Gastrocnemius medialis (tissue), 4 donors: ENCODE measurements around the gene PMEPA1. TPM values are rescaled to one million over a fixed set of nuclear protein-coding genes. Genes with fewer than 3 reads are reported as not detected.

ENCODE experiments used
- ATAC-seq, 2 donors: fragments of 150-250 bp; one replicate each; pipeline ENCODE4 v1.9.1; 2016
- DNase-seq, 2 donors: peaks; one replicate each; pipeline ENCODE4 v3.0.0-alpha.2; 2019
- H3K27ac ChIP-seq, 4 donors: fragments of 200-600 bp; sonication (generic); 1 replicate in 1 of 4; 2 replicates in 3 of 4; pipeline ENCODE4 v1.5.1; 2016 to 2018; ENCODE audit warnings: mild to moderate bottlenecking in 2 of 4, moderate library complexity in 1 of 4
- H3K27me3 ChIP-seq, 3 donors: fragments of 200-600 bp; sonication (generic) in 2 of 3; 1 replicate in 1 of 3; 2 replicates in 2 of 3; pipeline versions ENCODE4 v1.5.1 to v1.6.0; 2016 to 2019; ENCODE audit warnings: mild to moderate bottlenecking in 1 of 3, moderate library complexity in 1 of 3
- H3K36me3 ChIP-seq, 2 donors: fragments of 200-600 bp; sonication (generic) in 1 of 2; one replicate each; pipeline ENCODE4 v1.5.1; 2017 to 2018
- H3K4me1 ChIP-seq, 2 donors: fragments of 200-600 bp; sonication (generic) in 1 of 2; one replicate each; pipeline ENCODE4 v1.5.1; 2016 to 2017; ENCODE audit warnings: mild to moderate bottlenecking in 2 of 2
- H3K4me3 ChIP-seq, 4 donors: fragments of 200-600 bp; sonication (generic) in 3 of 4; 1 replicate in 1 of 4; 2 replicates in 3 of 4; pipeline ENCODE4 v1.5.1; 2016 to 2019; ENCODE audit warnings: mild to moderate bottlenecking in 2 of 4
- H3K9me3 ChIP-seq, 3 donors: fragments of 200-600 bp; sonication (generic) in 2 of 3; 1 replicate in 1 of 3; 2 replicates in 2 of 3; pipeline ENCODE4 v1.5.1; 2016 to 2019
- POLR2A ChIP-seq, 2 donors: fragments of 450-650 bp; IDR thresholded peaks; one replicate each; pipeline ENCODE4 v1.6.1; 2017; ENCODE audit warnings: antibody characterized with exemption in 2 of 2, mild to moderate bottlenecking in 2 of 2, moderate library complexity in 2 of 2
- in situ Hi-C, 4 donors: fragments of 200-750 bp; cut with MboI; loops; one replicate each; pipeline versions ENCODE4 v1.15.0 to v1.8.0; 2017; ENCODE audit warnings: low sequenced_read_pairs in 4 of 4
- intact Hi-C: fragments of 100-400 bp; cut with DNase I; formaldehyde crosslinking; loops from one replicate; pipeline ENCODE4 v1.15.1; 2023; ENCODE audit warnings: low total_unique reads
- total RNA-seq, 4 donors: library from RNA; depleted of rRNA; stranded (reverse); fragments of >200 nt; gene quantifications; one replicate each; pipeline versions ENCODE4 v1.1.0 to v1.2.3, GENCODE V29; 2016
- TF ChIP-seq, protein P1 (sequence below), 5 experiments: fragments of 450-650 bp in 3 of 5; fragments of 200-600 bp in 2 of 5; sonication (generic) in 2 of 5; IDR thresholded peaks in 4 of 5; conservative IDR thresholded peaks in 1 of 5; 1 replicate in 4 of 5; 2 replicates in 1 of 5; pipeline ENCODE4 v1.5.1; 2016 to 2019; ENCODE audit warnings: antibody characterized with exemption in 5 of 5, mild to moderate bottlenecking in 3 of 5, moderate library complexity in 3 of 5

Gene PMEPA1
- total RNA-seq, 4 donors from 2014 or later: 1.5 to 8.1 (median 5.8) TPM

DNA sequence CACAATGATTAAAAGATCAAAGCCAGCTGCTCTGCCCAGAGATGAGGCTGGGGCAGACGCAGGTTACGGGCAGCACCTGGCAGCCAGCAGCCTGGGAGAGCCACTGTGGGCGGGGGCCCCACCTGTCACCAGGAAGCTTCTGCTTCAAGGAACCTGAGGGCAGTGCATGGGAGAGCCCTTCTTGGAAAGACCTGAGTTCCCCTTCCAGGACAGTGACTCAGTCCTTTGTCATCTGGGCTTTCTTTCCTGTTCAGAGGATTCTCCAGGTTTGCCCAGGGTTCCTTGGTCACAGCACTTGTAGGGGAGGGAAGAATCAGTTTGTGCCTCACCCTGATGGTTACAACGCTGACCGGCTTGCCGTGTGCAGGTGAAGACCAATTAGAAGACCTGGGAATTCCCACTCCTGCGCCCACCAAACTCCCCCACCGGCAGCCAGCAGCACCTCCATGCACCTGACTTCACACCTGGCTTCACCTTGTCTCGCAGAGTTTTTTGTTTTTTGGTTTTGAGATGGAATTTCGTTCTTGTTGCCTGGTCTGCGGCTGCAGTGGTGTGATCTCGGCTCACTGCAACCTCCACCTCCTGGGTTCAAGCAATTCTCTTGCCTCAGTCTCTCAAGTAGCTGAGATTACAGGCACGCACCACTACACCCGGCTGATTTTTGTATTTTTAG, 91.6 kb downstream of the PMEPA1 start:
- in situ Hi-C loops (no loop called here), intact Hi-C loops (no loop called here)
- TF ChIP-seq POLR2A (IDR thresholded peaks at IDR 0.05): no peak
- TF ChIP-seq, protein P1, sequence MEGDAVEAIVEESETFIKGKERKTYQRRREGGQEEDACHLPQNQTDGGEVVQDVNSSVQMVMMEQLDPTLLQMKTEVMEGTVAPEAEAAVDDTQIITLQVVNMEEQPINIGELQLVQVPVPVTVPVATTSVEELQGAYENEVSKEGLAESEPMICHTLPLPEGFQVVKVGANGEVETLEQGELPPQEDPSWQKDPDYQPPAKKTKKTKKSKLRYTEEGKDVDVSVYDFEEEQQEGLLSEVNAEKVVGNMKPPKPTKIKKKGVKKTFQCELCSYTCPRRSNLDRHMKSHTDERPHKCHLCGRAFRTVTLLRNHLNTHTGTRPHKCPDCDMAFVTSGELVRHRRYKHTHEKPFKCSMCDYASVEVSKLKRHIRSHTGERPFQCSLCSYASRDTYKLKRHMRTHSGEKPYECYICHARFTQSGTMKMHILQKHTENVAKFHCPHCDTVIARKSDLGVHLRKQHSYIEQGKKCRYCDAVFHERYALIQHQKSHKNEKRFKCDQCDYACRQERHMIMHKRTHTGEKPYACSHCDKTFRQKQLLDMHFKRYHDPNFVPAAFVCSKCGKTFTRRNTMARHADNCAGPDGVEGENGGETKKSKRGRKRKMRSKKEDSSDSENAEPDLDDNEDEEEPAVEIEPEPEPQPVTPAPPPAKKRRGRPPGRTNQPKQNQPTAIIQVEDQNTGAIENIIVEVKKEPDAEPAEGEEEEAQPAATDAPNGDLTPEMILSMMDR (IDR thresholded peaks at IDR 0.05 in 4 of 5, conservative IDR thresholded peaks at IDR 0.05 in 1 of 5): no peak
- DNase-seq (no peak), ATAC-seq (no peak)
- H3K27me3 ChIP-seq: peaks cover 0 to 5% (median 0%) of the 10 kb centered on the region in 3 donors
- H3K36me3 ChIP-seq: no peaks in the 10 kb centered on the region
- H3K4me3 ChIP-seq: no peak overlapping the region
- peaks cover 0 to 3% of the 10 kb centered on the region in 2 donors for H3K4me1 ChIP-seq
- H3K9me3 ChIP-seq: no peaks in the 10 kb centered on the region
- H3K27ac ChIP-seq: peak overlapping the region in 1 of 4 donors; percentile 41

DNA sequence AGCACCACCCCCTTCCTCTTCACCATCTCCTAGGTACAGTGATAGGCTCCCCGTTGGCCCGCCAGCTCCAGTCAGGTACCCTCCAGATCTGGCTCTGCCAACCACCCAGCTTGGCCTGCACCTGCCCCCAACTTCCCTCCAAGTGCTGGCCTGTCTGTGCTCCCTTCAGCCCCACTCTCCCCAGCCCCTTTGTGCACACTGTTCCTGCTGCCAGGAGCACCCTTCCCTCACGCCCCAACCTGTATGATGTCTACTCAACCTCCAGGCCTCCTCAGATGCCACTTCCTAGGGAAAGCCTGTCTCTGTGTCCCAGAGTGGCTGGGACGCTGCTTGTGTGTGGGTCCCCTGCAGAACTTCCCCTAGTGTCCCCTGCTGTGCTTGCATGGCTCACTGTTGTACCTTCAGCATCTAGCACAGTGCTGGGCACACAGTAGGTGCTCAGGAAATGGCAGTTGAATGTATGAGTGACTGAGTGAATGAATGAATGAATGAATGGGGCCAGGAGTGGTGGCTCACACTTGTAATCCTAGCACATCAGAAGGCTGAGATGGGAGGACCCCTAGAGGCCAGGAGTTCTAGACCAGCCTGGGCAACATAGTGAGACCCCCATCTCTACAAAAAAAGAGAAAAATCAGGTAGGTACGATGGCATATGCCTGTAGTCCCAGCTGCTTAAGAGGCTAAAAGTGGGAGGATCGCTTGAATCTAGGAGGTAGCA, 92.6 kb downstream of the PMEPA1 start:
- DNase-seq: no peak
- intact Hi-C loops (no loop called here), in situ Hi-C loops (no loop called here)
- no peak overlapping the region for H3K4me3 ChIP-seq
- peaks cover 0 to 3% of the 10 kb centered on the region in 2 donors for H3K4me1 ChIP-seq
- H3K36me3 ChIP-seq: no peaks in the 10 kb centered on the region
- ATAC-seq: no peak
- no peaks in the 10 kb centered on the region for H3K9me3 ChIP-seq
- TF ChIP-seq, protein P1 (IDR thresholded peaks at IDR 0.05 in 4 of 5, conservative IDR thresholded peaks at IDR 0.05 in 1 of 5): no peak
- TF ChIP-seq POLR2A (IDR thresholded peaks at IDR 0.05): no peak
- H3K27ac ChIP-seq: no peak overlapping the region
- H3K27me3 ChIP-seq: peaks cover 0 to 5% (median 0%) of the 10 kb centered on the region in 3 donors

DNA sequence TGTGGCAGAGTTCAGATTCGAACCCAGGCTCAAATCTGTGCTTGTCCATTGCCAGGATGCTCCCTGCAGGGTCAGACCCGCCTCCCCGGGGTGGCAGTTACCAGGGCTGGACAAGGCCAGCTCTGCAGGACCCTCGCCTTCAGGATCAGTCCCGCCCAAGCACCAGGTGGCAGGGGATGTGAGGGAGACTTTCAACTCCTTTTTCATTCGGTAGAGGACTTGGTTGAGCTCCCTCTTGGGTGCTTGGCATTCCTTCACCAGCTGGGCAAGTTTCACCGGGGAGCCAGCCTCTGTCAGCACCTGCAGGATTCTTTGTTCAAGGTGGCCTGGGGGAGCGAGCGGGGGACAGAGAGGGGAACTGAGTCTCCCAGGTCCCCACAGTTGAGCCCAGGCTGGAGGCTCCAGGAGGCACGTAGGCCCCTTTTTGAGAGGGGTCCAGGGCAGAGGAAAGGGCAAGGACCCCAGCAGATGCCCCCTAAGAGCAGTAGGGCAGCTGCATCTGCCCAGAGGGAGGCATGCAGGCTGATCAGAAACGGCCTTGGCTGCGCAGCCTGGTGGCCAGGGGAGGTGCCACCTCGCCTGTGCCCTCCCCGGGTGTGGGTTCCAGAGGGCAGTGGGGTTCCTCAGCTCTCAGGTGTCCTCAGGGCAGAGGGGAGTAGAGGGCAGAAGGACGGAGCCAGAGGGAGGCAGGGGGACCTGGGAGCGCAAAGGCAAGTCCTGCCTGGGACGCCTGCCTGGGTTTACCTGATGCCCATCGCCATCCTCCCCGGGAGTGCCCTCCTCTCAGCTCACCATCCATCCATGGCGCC, 93.5 kb downstream of the PMEPA1 start:
- intact Hi-C loops (no loop called here), in situ Hi-C loops (no loop called here)
- Histone ChIP-seq H3K27ac (no peak overlapping the region), H3K36me3 (no peaks in the 10 kb centered on the region), H3K4me1 (peaks cover 0 to 3% of the 10 kb centered on the region in 2 donors), H3K9me3 (no peaks in the 10 kb centered on the region), H3K4me3 (no peak overlapping the region), H3K27me3 (peaks cover 0 to 8% (median 0%) of the 10 kb centered on the region in 3 donors)
- TF ChIP-seq, protein P1 (IDR thresholded peaks at IDR 0.05 in 4 of 5, conservative IDR thresholded peaks at IDR 0.05 in 1 of 5): no peak
- no peak for TF ChIP-seq POLR2A (IDR thresholded peaks at IDR 0.05)
- ATAC-seq (no peak), DNase-seq (no peak)

DNA sequence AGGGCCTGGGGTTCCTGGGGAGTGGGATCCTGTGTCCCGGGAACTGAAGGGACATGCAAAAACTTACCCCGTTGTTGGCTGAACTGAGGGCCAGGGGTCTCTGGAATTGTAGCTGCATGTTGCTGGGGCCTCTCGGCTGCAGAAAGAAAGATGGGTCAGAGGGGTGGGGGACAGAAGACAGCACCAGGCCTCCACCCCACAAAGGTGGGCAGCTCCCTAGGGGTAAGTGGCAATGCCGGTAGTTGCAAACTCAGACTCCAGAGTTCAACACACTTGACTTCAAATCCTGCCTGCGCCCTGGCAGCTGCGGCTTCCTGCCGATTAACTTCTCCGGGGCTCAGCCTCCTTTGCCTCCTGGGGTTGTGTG, 94.4 kb downstream of the PMEPA1 start:
- in situ Hi-C loops: no loop called here

More for the DNA sequence above, 94.4 kb downstream of the PMEPA1 start:
- ATAC-seq (no peak), DNase-seq (no peak)
- H3K27me3 ChIP-seq: peaks cover 0 to 13% (median 0%) of the 10 kb centered on the region in 3 donors
- H3K27ac ChIP-seq: no peak overlapping the region
- no peaks in the 10 kb centered on the region for H3K36me3 ChIP-seq
- H3K4me1 ChIP-seq: no peaks in the 10 kb centered on the region
- H3K9me3 ChIP-seq: no peaks in the 10 kb centered on the region
- intact Hi-C loops: no loop called here
- no peak overlapping the region for H3K4me3 ChIP-seq
- TF ChIP-seq, protein P1 (IDR thresholded peaks at IDR 0.05 in 4 of 5, conservative IDR thresholded peaks at IDR 0.05 in 1 of 5): no peak
- no peak for TF ChIP-seq POLR2A (IDR thresholded peaks at IDR 0.05)
